Right renal cortex interstitium (tissue), 3 donors: ENCODE measurements around the gene MASTL. TPM values are rescaled to one million over a fixed set of nuclear protein-coding genes. Genes with fewer than 3 reads are reported as not detected.

Source experiments
- DNase-seq, 3 donors: peaks; one replicate each; pipeline ENCODE4 v3.0.0-alpha.2; 2013; ENCODE audit warnings: low read depth in 3 of 3, low spot score in 2 of 3
- polyA plus RNA-seq, 3 donors: library from polyadenylated mRNA; unstranded; fragments of 120-200 nt; gene quantifications; one replicate each; pipeline ENCODE4 v1.2.1, GENCODE V29; 2013; ENCODE audit not compliant: insufficient read length in 3 of 3

The MASTL gene
- polyA plus RNA-seq, 3 donors = 12.9 to 16.4 (median 14.8) TPM

DNA sequence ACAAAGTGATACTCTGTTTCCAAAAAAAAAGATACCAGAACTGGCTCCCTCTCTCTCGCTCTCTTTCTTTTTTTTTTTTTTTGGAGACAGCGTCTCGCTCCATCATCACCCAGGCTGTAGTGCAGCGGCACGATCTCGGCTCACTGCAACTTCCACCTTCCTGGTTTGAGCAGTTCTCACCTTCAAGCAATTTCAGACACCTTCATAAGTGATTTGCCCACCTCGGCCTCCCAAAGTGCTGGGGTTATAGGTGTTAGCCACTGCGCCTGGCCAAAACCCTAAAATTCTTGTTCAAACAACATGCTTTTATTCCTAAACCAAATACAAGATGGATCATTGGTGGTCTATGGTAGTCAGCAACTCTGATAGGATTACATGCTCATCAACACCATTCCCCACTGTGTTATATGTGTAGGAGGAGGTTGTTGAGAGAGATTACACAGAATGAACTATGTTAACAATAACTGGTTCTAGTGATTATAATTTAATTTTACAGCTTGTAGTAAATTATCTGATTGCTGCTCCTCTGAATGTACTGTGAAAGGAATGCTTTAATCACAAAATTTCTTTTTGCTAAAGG lies 69.9 kb downstream of the MASTL start:
- DNase-seq = no peak

DNA sequence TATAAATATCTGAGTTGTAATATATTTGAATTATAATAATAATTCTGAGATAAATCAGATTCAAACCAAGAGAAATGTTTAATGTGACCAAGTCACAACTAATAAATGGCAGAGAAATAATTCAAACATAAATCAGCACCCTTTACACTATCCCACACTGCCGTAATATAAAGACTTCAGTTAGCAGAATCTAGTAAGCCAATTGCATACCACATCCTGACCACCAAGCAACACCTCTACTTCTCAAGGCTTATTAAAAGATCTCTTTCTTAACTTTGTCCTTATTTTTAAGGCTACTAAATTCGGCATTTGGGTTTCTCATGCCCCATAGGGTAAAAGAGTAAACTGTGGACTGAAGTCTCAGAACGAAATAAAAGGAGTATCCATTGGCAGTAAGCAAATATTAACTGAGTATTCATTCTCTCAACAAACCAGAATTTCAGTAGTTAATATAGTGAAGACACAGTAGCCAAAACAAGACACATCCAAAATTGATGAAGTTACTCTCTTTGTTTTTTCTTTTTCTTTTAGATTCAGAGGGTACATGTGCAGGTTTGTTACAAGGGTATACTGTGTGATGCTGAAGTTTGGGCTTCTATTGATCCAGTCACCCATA lies 70.6 kb downstream of the MASTL start:
- no peak for DNase-seq

DNA sequence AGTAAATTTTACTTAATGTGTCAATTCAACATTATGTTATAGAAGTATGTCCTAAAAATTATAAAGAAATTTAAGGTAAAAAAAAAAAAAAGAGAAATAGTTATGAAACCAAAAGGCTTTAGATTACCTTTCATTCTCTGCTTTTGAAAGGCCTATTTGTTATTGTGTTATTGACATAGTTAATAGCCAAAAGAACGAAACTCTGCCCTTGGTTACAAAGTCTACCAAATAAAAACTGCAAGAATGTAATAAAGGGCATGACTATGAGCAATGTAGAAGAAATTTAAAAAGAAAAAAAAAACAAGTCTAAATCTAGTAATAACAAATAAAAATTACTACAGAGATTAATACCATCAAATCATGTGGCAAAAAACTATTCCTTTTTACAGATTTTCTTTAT lies 74.9 kb downstream of the MASTL start:
- DNase-seq = no peak

DNA sequence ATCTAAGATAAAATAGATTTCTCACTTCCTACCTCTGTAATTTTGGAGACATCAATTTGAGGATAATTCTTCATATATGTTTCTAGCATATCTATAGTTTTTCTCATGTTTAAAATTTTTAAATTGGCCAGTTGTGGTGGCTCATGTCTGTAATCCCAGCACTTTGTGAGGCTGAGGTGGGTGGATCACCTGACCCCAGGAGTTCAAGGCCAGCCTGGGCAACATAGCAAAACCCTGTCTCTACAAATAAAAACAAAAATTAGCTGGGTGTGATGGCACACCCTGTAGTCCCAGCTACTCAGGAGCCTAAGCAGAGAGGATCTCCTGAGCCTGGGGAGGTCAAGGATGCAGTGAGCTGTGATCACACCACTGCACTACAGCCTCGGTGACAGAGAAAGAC lies 80.6 kb downstream of the MASTL start:
- no peak for DNase-seq

Other genes with a start within 250 kb of the MASTL start
- gene ANKRD26, start 54.9 kb upstream of the MASTL start, polyA plus RNA-seq = 10 to 100 TPM; 12.1 to 12.8 (median 12.7) TPM
- gene YME1L1, start 968 bp upstream of the MASTL start, polyA plus RNA-seq = 100 to 1,000 TPM; 124 to 128 (median 127) TPM
- gene ACBD5, start 85.4 kb downstream of the MASTL start, polyA plus RNA-seq = 10 to 100 TPM; 39.6 to 43.6 (median 41.4) TPM